Peyer's patch (tissue), 4 donors: Measurements from ENCODE around the gene IL17A.

Experiments
- CTCF ChIP-seq, 6 experiments: fragments of 450-650 bp in 4 of 6; fragments of 200-600 bp in 2 of 6; sonication (generic) in 1 of 6; IDR thresholded peaks; one replicate each; pipeline ENCODE4 v1.5.1; 2017 to 2019; ENCODE audit warnings: antibody characterized with exemption in 6 of 6, mild to moderate bottlenecking in 3 of 6, moderate library complexity in 1 of 6
- POLR2A ChIP-seq, 2 donors: fragments of 450-650 bp; IDR thresholded peaks; one replicate each; pipeline ENCODE4 v1.5.1; 2017; ENCODE audit warnings: antibody characterized with exemption in 2 of 2, mild to moderate bottlenecking in 2 of 2, moderate library complexity in 2 of 2

- TF ChIP-seq POLR2A (IDR thresholded peaks at IDR 0.05) (no peak), CTCF (IDR thresholded peaks at IDR 0.05) (no peak)
Measured at GRCh38 chr6:52208612-52209011, 22.4 kb downstream of the IL17A start.
